Measurements from ENCODE around the gene ITPRIPL1.

ITPRIPL1 gene

GRCh38 chr2:96361751-96362150, 36.6 kb downstream of the ITPRIPL1 start:
- DNase-seq = no peak

DNA sequence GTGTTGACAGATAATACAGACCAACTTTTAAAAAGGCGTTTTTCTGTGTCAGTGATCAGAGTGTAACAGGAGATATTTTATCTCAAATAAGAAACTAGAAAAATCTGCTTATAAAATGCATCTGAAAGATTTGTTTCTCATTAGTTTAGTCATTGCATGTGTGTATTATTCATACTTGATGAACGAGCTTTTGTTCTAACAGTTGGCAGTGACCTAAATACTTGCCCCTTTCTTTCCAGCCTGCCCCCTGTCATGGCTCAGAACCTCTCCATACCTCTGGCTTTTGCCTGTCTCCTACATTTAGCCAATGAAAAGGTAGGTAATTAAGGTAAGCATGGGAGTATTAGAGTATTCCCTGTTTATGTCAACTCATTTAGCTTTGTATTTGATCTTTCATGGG, 44.1 kb downstream of the ITPRIPL1 start:
- DNase-seq = no peak

DNA sequence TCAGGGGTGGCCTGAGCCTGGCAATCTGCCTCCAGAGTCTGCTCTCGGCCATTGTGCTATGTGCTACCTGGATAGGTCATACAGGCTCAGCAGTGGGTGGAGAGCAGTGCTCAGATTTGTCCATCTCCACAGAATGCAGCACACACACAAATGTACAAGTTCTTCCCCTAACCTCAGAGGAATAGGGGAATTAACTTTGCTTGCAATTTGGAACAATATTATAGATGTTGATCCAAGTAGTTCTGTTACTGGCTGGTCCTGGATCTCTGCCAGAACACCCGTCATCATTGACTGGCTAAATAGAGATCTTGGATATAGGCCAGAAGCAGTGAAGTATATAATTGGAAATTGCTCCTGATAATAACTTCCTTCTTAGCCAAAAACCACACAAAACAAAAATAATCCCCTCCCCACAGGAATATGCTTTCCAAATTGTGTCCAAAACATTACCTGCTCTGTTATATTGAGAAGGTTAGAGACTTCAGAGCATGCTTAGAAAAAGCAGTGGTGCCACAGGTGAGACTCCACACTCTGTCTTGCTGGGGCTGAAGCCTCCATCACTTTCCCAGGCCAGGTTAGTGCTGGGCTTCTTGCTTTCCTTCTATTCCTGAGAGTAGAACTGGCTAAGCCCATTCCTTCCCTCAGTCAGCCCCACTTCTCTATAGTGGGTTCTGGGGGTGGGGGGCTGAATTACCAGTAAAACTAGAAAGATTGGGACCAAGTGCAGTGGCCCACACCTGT, 49.3 kb downstream of the ITPRIPL1 start:
- DNase-seq = peak; percentile 85
